Testis (tissue), 2 donors: ENCODE results near the gene HNRNPH1.

ENCODE experiments used
- POLR2A ChIP-seq: fragments of 450-650 bp; IDR thresholded peaks from one replicate; pipeline ENCODE4 v1.6.1; 2017; ENCODE audit warnings: antibody characterized with exemption, mild to moderate bottlenecking, moderate library complexity
- TF ChIP-seq, protein P1 (sequence below), 3 experiments: fragments of 450-650 bp in 2 of 3; fragments of 200-600 bp in 1 of 3; sonication (generic) in 1 of 3; IDR thresholded peaks; one replicate each; pipeline ENCODE4 v1.5.1; 2016 to 2019; ENCODE audit warnings: antibody characterized with exemption in 3 of 3, mild to moderate bottlenecking in 2 of 3, moderate library complexity in 1 of 3

DNA sequence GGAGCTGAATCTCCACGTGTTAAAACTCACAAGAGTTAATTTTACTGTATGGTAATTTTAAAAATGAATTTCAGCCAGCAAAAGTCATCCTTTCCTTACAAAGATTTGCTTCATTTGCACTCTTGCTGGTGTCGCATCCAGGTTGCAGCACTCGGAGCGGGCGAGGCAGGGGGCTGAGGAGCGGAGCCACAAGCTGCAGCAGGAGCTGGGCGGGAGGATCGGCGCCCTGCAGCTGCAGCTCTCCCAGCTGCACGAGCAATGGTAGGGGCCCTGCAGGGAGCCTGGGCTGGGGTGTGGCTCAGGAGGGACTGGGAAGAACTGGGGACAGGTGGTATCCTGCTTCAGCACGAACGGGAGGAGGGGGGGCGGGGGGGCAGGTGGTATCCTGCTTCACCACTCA is 27.1 kb downstream of the HNRNPH1 start:
- TF ChIP-seq POLR2A, result no peak
- TF ChIP-seq, protein P1, sequence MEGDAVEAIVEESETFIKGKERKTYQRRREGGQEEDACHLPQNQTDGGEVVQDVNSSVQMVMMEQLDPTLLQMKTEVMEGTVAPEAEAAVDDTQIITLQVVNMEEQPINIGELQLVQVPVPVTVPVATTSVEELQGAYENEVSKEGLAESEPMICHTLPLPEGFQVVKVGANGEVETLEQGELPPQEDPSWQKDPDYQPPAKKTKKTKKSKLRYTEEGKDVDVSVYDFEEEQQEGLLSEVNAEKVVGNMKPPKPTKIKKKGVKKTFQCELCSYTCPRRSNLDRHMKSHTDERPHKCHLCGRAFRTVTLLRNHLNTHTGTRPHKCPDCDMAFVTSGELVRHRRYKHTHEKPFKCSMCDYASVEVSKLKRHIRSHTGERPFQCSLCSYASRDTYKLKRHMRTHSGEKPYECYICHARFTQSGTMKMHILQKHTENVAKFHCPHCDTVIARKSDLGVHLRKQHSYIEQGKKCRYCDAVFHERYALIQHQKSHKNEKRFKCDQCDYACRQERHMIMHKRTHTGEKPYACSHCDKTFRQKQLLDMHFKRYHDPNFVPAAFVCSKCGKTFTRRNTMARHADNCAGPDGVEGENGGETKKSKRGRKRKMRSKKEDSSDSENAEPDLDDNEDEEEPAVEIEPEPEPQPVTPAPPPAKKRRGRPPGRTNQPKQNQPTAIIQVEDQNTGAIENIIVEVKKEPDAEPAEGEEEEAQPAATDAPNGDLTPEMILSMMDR (IDR thresholded peaks at IDR 0.05), result no peak
